ENCODE measurements around the gene CFAP206. TPM values are rescaled to one million over a fixed set of nuclear protein-coding genes. Genes with fewer than 3 reads are reported as not detected.

CFAP206 gene
- total and polyA plus RNA-seq, 2 donors (not counting 3 experiments of a cell fraction or from before 2014, with no cell fraction given) = 0.15 to 0.20 TPM

GRCh38 chr6:87472525-87473418 is 65.0 kb downstream of the CFAP206 start, which contains the start of gene SLC35A1:
TSS of gene SLC35A1 (plus strand) at chr6:87472974. CDS start at chr6:87473004, 30 bp downstream.
- no peaks in the 10 kb centered on the region for H3K9me3 ChIP-seq (replicated peaks; ENCODE audit: control insufficient read depth, insufficient read depth, low read length)
- intact Hi-C loops (cut with micrococcal nuclease) (loop anchor here (1.0 to 10.0 kb wide), 5 partner anchors 64 to 408 kb away; partner anchors contain the start of genes AKIRIN2, SMIM8 and ZNF292), dilution Hi-C loops (cut with MboI; ENCODE audit: extremely low pct_ligation_motif_present, low sequenced_read_pairs) (no loop called here)
- H3K9ac ChIP-seq (replicated peaks; ENCODE audit: extremely low read depth, insufficient read depth, low read length) = peak within 1 kb of the TSS; percentile 97
- FAIRE-seq = peak; percentile 83
- peaks cover 8% of the 10 kb centered on the region for H3K4me1 ChIP-seq (ENCODE audit: control insufficient read depth, extremely low read depth, insufficient read depth, low read length)
- peak; percentile 88 for DNase-seq (ENCODE audit: low read depth, low spot score)
- no peaks in the 10 kb centered on the region for H3K79me2 ChIP-seq (ENCODE audit: control insufficient read depth, insufficient read depth, low read length)
- peaks cover 2% of the 10 kb centered on the region in 2 experiments for H3K27me3 ChIP-seq (ENCODE audit: control insufficient read depth in 2 of 2, insufficient read depth in 2 of 2, low read length in 2 of 2)
- H3K4me3 ChIP-seq (replicated peaks in 1 of 3; ENCODE audit: insufficient read depth in 1 of 3, low read depth in 1 of 3, low read length in 3 of 3) = peak within 1 kb of the TSS; percentile 53 to 91 (median 90)
- no peaks in the 10 kb centered on the region for H4K20me1 ChIP-seq (replicated peaks; ENCODE audit: control insufficient read depth, extremely low read depth, insufficient read depth, low read length)
- H3K9me1 ChIP-seq (replicated peaks; ENCODE audit: control insufficient read depth, extremely low read depth, insufficient read depth, low read length) = no peaks in the 10 kb centered on the region
- H2AFZ ChIP-seq (ENCODE audit: low read depth, low read length) = peak within 1 kb of the TSS; percentile 99
- TSS peak; percentile 43 for BruUV-seq (replicated peaks)
- ChIA-PET CTCF (interaction anchor here (1.7 kb wide), 1 partner anchor 80 kb away, joined by 6 read pairs; no protein-coding TSS in a partner anchor), POLR2A (no interaction called here)
- peaks cover 0 to 2% of the 10 kb centered on the region in 2 experiments for H3K36me3 ChIP-seq (ENCODE audit: control insufficient read depth in 2 of 2, extremely low read depth in 1 of 2, insufficient read depth in 2 of 2, low read length in 2 of 2)
- peak within 1 kb of the TSS; percentile 91 for H3K27ac ChIP-seq (ENCODE audit: insufficient read depth, low read depth, low read length)
- peak within 1 kb of the TSS; percentile 62 for H3K4me2 ChIP-seq (ENCODE audit: insufficient read depth, low read length)
- TF ChIP-seq JUN (IDR thresholded peaks at IDR 0.05; ENCODE audit: borderline replicate concordance, insufficient read depth, insufficient read length, low read depth) (no peak), POLR2AphosphoS5 (IDR thresholded peaks at IDR 0.05; ENCODE audit: insufficient read depth, low read depth, low read length) (peak; percentile 65), EZH2 (IDR thresholded peaks at IDR 0.05; ENCODE audit: borderline replicate concordance, low read depth, low read length, severe bottlenecking) (no peak), MYC (IDR thresholded peaks at IDR 0.05; ENCODE audit: low read depth, low read length) (no peak), POLR2A (IDR thresholded peaks at IDR 0.05; ENCODE audit: low read depth, low read length) (peak; percentile 86), GATA2 (IDR thresholded peaks at IDR 0.05; ENCODE audit: insufficient read depth, insufficient read length, low read depth, low read length) (no peak), CTCF (IDR thresholded peaks at IDR 0.05; ENCODE audit: extremely low read depth in 1 of 2, insufficient read depth in 1 of 2, low read depth in 1 of 2, low read length in 2 of 2) (no peak), MAX (IDR thresholded peaks at IDR 0.05; ENCODE audit: insufficient read depth, insufficient read length) (no peak), FOS (IDR thresholded peaks at IDR 0.05; ENCODE audit: borderline replicate concordance, insufficient read depth, low read length) (peak; percentile 16)

Measured in endothelial cell of umbilical vein (primary cell).